ENCODE results near the gene CYP2F1.
"Not testable (repeated sequence)": the region's sequence is repeated elsewhere in the genome, so short reads cannot be mapped to it uniquely, and the experiment has no call there.

CYP2F1 gene

GRCh38 chr19:41122846-41123245, 8.6 kb downstream of the CYP2F1 start:
- in situ Hi-C loops (cut with HindIII; ENCODE audit: low pct_ligation_motif_present, low pct_unique_long_range_greater_than_20kb, low sequenced_read_pairs); DNase-seq: not testable (repeated sequence)

- in situ Hi-C loops (cut with HindIII; ENCODE audit: low pct_ligation_motif_present, low pct_unique_long_range_greater_than_20kb, low sequenced_read_pairs), result no loop called here
- DNase-seq, result no peak
These were observed 9.6 kb downstream of the CYP2F1 start for GRCh38 chr19:41123716-41124294.

GRCh38 chr19:41126765-41127203, 12.6 kb downstream of the CYP2F1 start:
- DNase-seq, result peak; percentile 4

GRCh38 chr19:41127362-41127761, 13.1 kb downstream of the CYP2F1 start:
- in situ Hi-C loops (cut with HindIII; ENCODE audit: low pct_ligation_motif_present, low pct_unique_long_range_greater_than_20kb, low sequenced_read_pairs); DNase-seq: not testable (repeated sequence)

More at GRCh38 chr19:41126765-41127203, 12.6 kb downstream of the CYP2F1 start:
- in situ Hi-C loops (cut with HindIII; ENCODE audit: low pct_ligation_motif_present, low pct_unique_long_range_greater_than_20kb, low sequenced_read_pairs), result not testable (repeated sequence)

GRCh38 chr19:41127801-41128300, 13.6 kb downstream of the CYP2F1 start:
- in situ Hi-C loops (cut with HindIII; ENCODE audit: low pct_ligation_motif_present, low pct_unique_long_range_greater_than_20kb, low sequenced_read_pairs), result not testable (repeated sequence)

GRCh38 chr19:41128692-41129091, 14.5 kb downstream of the CYP2F1 start:
- no peak for DNase-seq
- in situ Hi-C loops (cut with HindIII; ENCODE audit: low pct_ligation_motif_present, low pct_unique_long_range_greater_than_20kb, low sequenced_read_pairs), result no loop called here

More at GRCh38 chr19:41127801-41128300, 13.6 kb downstream of the CYP2F1 start:
- DNase-seq, result peak; percentile 40

GRCh38 chr19:41131186-41131585, 17.0 kb downstream of the CYP2F1 start:
- in situ Hi-C loops (cut with HindIII; ENCODE audit: low pct_ligation_motif_present, low pct_unique_long_range_greater_than_20kb, low sequenced_read_pairs), result no loop called here

GRCh38 chr19:41133260-41133659, 19.0 kb downstream of the CYP2F1 start:
- no peak for DNase-seq
- in situ Hi-C loops (cut with HindIII; ENCODE audit: low pct_ligation_motif_present, low pct_unique_long_range_greater_than_20kb, low sequenced_read_pairs), result no loop called here

More at GRCh38 chr19:41131186-41131585, 17.0 kb downstream of the CYP2F1 start:
- no peak for DNase-seq

GRCh38 chr19:41134616-41135015, 20.4 kb downstream of the CYP2F1 start:
- no peak for DNase-seq
- in situ Hi-C loops (cut with HindIII; ENCODE audit: low pct_ligation_motif_present, low pct_unique_long_range_greater_than_20kb, low sequenced_read_pairs), result no loop called here

GRCh38 chr19:41135390-41136384, 21.5 kb downstream of the CYP2F1 start:
- DNase-seq; in situ Hi-C loops (cut with HindIII; ENCODE audit: low pct_ligation_motif_present, low pct_unique_long_range_greater_than_20kb, low sequenced_read_pairs): not testable (repeated sequence)

- in situ Hi-C loops (cut with HindIII; ENCODE audit: low pct_ligation_motif_present, low pct_unique_long_range_greater_than_20kb, low sequenced_read_pairs), result no loop called here
- DNase-seq, result no peak
These were observed 22.6 kb downstream of the CYP2F1 start for GRCh38 chr19:41136636-41137455.

GRCh38 chr19:41144403-41144802, 30.2 kb downstream of the CYP2F1 start:
- in situ Hi-C loops (cut with HindIII; ENCODE audit: low pct_ligation_motif_present, low pct_unique_long_range_greater_than_20kb, low sequenced_read_pairs), result no loop called here
- peak; percentile 68 for DNase-seq

GRCh38 chr19:41149831-41150230, 35.6 kb downstream of the CYP2F1 start:
- in situ Hi-C loops (cut with HindIII; ENCODE audit: low pct_ligation_motif_present, low pct_unique_long_range_greater_than_20kb, low sequenced_read_pairs), result no loop called here
- no peak for DNase-seq

- DNase-seq; in situ Hi-C loops (cut with HindIII; ENCODE audit: low pct_ligation_motif_present, low pct_unique_long_range_greater_than_20kb, low sequenced_read_pairs): not testable (repeated sequence)
These were observed 36.8 kb downstream of the CYP2F1 start for GRCh38 chr19:41150986-41151385.

GRCh38 chr19:41154060-41154459, 39.8 kb downstream of the CYP2F1 start:
- DNase-seq, result no peak
- in situ Hi-C loops (cut with HindIII; ENCODE audit: low pct_ligation_motif_present, low pct_unique_long_range_greater_than_20kb, low sequenced_read_pairs), result no loop called here

- in situ Hi-C loops (cut with HindIII; ENCODE audit: low pct_ligation_motif_present, low pct_unique_long_range_greater_than_20kb, low sequenced_read_pairs), result no loop called here
- no peak for DNase-seq
These were observed 42.0 kb downstream of the CYP2F1 start for GRCh38 chr19:41156207-41156606.

- DNase-seq, result no peak
- in situ Hi-C loops (cut with HindIII; ENCODE audit: low pct_ligation_motif_present, low pct_unique_long_range_greater_than_20kb, low sequenced_read_pairs), result no loop called here
These were observed 45.6 kb downstream of the CYP2F1 start for GRCh38 chr19:41159881-41160280.

- no peak for DNase-seq
- in situ Hi-C loops (cut with HindIII; ENCODE audit: low pct_ligation_motif_present, low pct_unique_long_range_greater_than_20kb, low sequenced_read_pairs), result no loop called here
These were observed 47.7 kb downstream of the CYP2F1 start for GRCh38 chr19:41161903-41162302.

All from ACHN (cell line).